HepG2 (cell line): Measurements from ENCODE around the gene POLR2H. TPM values are rescaled to one million over a fixed set of nuclear protein-coding genes. Genes with fewer than 3 reads are reported as not detected.
A peak's percentile ranks its signal among the peaks of the same experiment; 100 is the strongest.

Experiments used
- AGO2 ChIP-seq: fragments of 200-400 bp; formaldehyde crosslinking; optimal IDR thresholded peaks from 2 replicates; pipeline ENCODE3; 2017; ENCODE audit warnings: mild to moderate bottlenecking, low read depth, low read length, moderate library complexity
- BRD4 ChIP-seq: sonication (generic); formaldehyde crosslinking; IDR thresholded peaks from 2 replicates; pipeline ENCODE4 v1.4.0; 2020; ENCODE audit warnings: missing genetic modification reagents
- E2F1 ChIP-seq: sonication (generic); formaldehyde crosslinking; IDR thresholded peaks from 2 replicates; pipeline ENCODE4 v1.5.0; 2020; ENCODE audit warnings: missing genetic modification reagents
- ETS1 ChIP-seq: sonication (generic); formaldehyde crosslinking; IDR thresholded peaks from 2 replicates; pipeline ENCODE4 v1.4.0; 2020; ENCODE audit warnings: missing genetic modification reagents
- HES4 ChIP-seq: sonication (generic); formaldehyde crosslinking; IDR thresholded peaks from 2 replicates; pipeline ENCODE4 v1.9.0; 2021; ENCODE audit warnings: mild to moderate bottlenecking, missing genetic modification reagents, borderline replicate concordance
- JUND ChIP-seq: sonication (generic); formaldehyde crosslinking; IDR thresholded peaks from 2 replicates; pipeline ENCODE4 v1.8.0; 2022; ENCODE audit warnings: mild to moderate bottlenecking, missing genetic modification reagents
- KLF12 ChIP-seq: sonication (generic); formaldehyde crosslinking; IDR thresholded peaks from 2 replicates; pipeline ENCODE4 v1.4.0; 2020; ENCODE audit warnings: missing genetic modification reagents, borderline replicate concordance
- MED1 ChIP-seq: sonication (generic); formaldehyde crosslinking; IDR thresholded peaks from 2 replicates; pipeline ENCODE4 v1.4.0; 2020; ENCODE audit warnings: missing genetic modification reagents
- MED13 ChIP-seq: sonication (generic); formaldehyde crosslinking; IDR thresholded peaks from 2 replicates; pipeline ENCODE4 v1.5.0; 2020; ENCODE audit warnings: missing genetic modification reagents
- NFKBIZ ChIP-seq: IDR thresholded peaks from 2 replicates; pipeline ENCODE4 v1.6.1; 2018; ENCODE audit warnings: missing genetic modification reagents, missing compliant biosample characterization
- NONO ChIP-seq, 2 experiments: fragments of 450-650 bp in 1 of 2; sonication (generic) in 1 of 2; formaldehyde crosslinking in 1 of 2; IDR thresholded peaks in 1 of 2; conservative IDR thresholded peaks in 1 of 2; 2 replicates each; pipeline versions ENCODE4 v1.6.1 to v1.8.0; 2017 to 2022; ENCODE audit warnings: mild to moderate bottlenecking in 1 of 2, missing genetic modification reagents in 1 of 2, moderate library complexity in 1 of 2
- POLR2A ChIP-seq, 2 experiments: IDR thresholded peaks; 2 replicates each; pipeline ENCODE4 v1.6.1; 2011; ENCODE audit warnings: low read depth in 2 of 2, low read length in 2 of 2, mild to moderate bottlenecking in 1 of 2, moderate library complexity in 1 of 2; ENCODE audit not compliant: insufficient read depth in 1 of 2
- RFXANK ChIP-seq: IDR thresholded peaks from 2 replicates; pipeline ENCODE4 v1.6.1; 2016
- SNAPC2 ChIP-seq: sonication (generic); formaldehyde crosslinking; IDR thresholded peaks from 2 replicates; pipeline ENCODE4 v1.8.1; 2022; ENCODE audit warnings: mild to moderate bottlenecking, missing genetic modification reagents
- SRY ChIP-seq: sonication (generic); formaldehyde crosslinking; IDR thresholded peaks from 2 replicates; pipeline ENCODE4 v1.8.0; 2022; ENCODE audit warnings: mild to moderate bottlenecking, missing genetic modification reagents
- ZC3H13 ChIP-seq: sonication (generic); formaldehyde crosslinking; IDR thresholded peaks from 2 replicates; pipeline ENCODE4 v1.8.1; 2023; ENCODE audit warnings: mild to moderate bottlenecking, missing genetic modification reagents, moderate library complexity
- ZFP82 ChIP-seq: sonication (generic); formaldehyde crosslinking; IDR thresholded peaks from 2 replicates; pipeline ENCODE4 v1.5.1; 2020; ENCODE audit warnings: mild to moderate bottlenecking, missing genetic modification reagents, borderline replicate concordance
- ZNF326 ChIP-seq: sonication (generic); formaldehyde crosslinking; IDR thresholded peaks from 2 replicates; pipeline ENCODE4 v1.4.0; 2020; ENCODE audit warnings: missing genetic modification reagents, borderline replicate concordance
- ZNF512B ChIP-seq: sonication (generic); formaldehyde crosslinking; IDR thresholded peaks from 2 replicates; pipeline ENCODE4 v1.5.1; 2020; ENCODE audit warnings: missing genetic modification reagents, mild to moderate bottlenecking, borderline replicate concordance
- polyA plus RNA-seq, 8 experiments: library from polyadenylated mRNA; depleted of rRNA in 3 of 8; stranded (reverse) in 7 of 8; unstranded in 1 of 8; fragments of >200 nt; fragmentation: Illumina TruSeq in 4 of 8; extraction: Trizol in 4 of 8; gene quantifications; 2 replicates each; pipeline versions ENCODE4 v1.2.1 to v1.2.3, GENCODE V29; 2011 to 2016; ENCODE audit warnings: low read depth in 4 of 8, missing spikeins in 1 of 8, mixed read lengths in 1 of 8; ENCODE audit not compliant: insufficient read depth in 1 of 8
- total RNA-seq, 5 experiments: library from RNA; depleted of rRNA; stranded (reverse); fragments of >200 nt; fragmentation: Illumina TruSeq; extraction: Trizol; gene quantifications; 2 replicates each; pipeline ENCODE4 v1.2.3, GENCODE V29; 2016; ENCODE audit warnings: low read depth in 1 of 5

The POLR2H gene
- total and polyA plus RNA-seq, 2 of the 13 experiments (the other 11 are each of a cell fraction or from before 2014, with no cell fraction given), result 118 to 194 TPM

GRCh38 chr3:184361932-184362667 is 590 bp downstream of the POLR2H start (continued):
- TF ChIP-seq ZNF512B (CRISPR knock-in tag) (no peak), MED13 (0 out of 2 replicates have a peak, but pooled peaks have one; percentile 36), E2F1 (CRISPR knock-in tag) (0 out of 2 replicates have a peak, but pooled peaks have one; percentile 28), AGO2 (peak; percentile 88), POLR2A (IDR thresholded peaks at IDR 0.05; ENCODE audit: insufficient read depth in 1 of 2, low read depth in 2 of 2, low read length in 2 of 2) (peak in 1 of 2 experiments; percentile 74; a peak in 2 of 4 replicates), ETS1 (peak; percentile 54; the same call in 1 of the 2 replicates), KLF12 (CRISPR knock-in tag) (peak; percentile 57; the same call in 1 of the 2 replicates), NONO (IDR thresholded peaks at IDR 0.05) (no peak), NONO (CRISPR knock-in tag; conservative IDR thresholded peaks at IDR 0.05) (peak; percentile 16; the same call in 1 of the 2 replicates), RFXANK (CRISPR knock-in tag) (no peak), MED1 (CRISPR knock-in tag) (peak; percentile 9; the same call in 1 of the 2 replicates), SRY (CRISPR knock-in tag) (0 out of 2 replicates have a peak, but pooled peaks have one; percentile 12), BRD4 (CRISPR knock-in tag) (peak; percentile 49), HES4 (0 out of 2 replicates have a peak, but pooled peaks have one; percentile 27), NFKBIZ (CRISPR knock-in tag) (no peak), ZFP82 (CRISPR knock-in tag) (peak; percentile 10; the same call in 1 of the 2 replicates), ZC3H13 (CRISPR knock-in tag) (peak; percentile 40; the same call in 1 of the 2 replicates), ZNF326 (CRISPR knock-in tag) (no peak), JUND (CRISPR knock-in tag) (0 out of 2 replicates have a peak, but pooled peaks have one; percentile 24), SNAPC2 (CRISPR knock-in tag) (no peak)
